GM04504 (cell line): ENCODE results near the gene TSPAN4.

Source experiments
- DNase-seq: peaks from one replicate; pipeline ENCODE4 v3.0.0-alpha.2; 2012; ENCODE audit warnings: low read depth

The TSPAN4 gene

GRCh38 chr11:850775-851763 lies 8.4 kb downstream of the TSPAN4 start:
- DNase-seq = no peak

- no peak for DNase-seq
These were observed 10.1 kb downstream of the TSPAN4 start for GRCh38 chr11:852762-853161.

- DNase-seq = no peak
These were observed 11.2 kb downstream of the TSPAN4 start for GRCh38 chr11:853682-854448.

- DNase-seq = no peak
These were observed 12.1 kb downstream of the TSPAN4 start for GRCh38 chr11:854601-855329.

GRCh38 chr11:855330-855674 lies 12.7 kb downstream of the TSPAN4 start:
- no peak for DNase-seq

GRCh38 chr11:855796-856195 lies 13.1 kb downstream of the TSPAN4 start:
- DNase-seq = no peak

GRCh38 chr11:856397-856796 lies 13.7 kb downstream of the TSPAN4 start:
- no peak for DNase-seq

- no peak for DNase-seq
These were observed 15.6 kb downstream of the TSPAN4 start for GRCh38 chr11:858053-858761.

- DNase-seq = no peak
These were observed 16.2 kb downstream of the TSPAN4 start for GRCh38 chr11:858762-859339.

- DNase-seq = no peak
These were observed 16.9 kb downstream of the TSPAN4 start for GRCh38 chr11:859394-860131.

GRCh38 chr11:860234-861104 lies 17.8 kb downstream of the TSPAN4 start:
- DNase-seq = no peak

- DNase-seq = no peak
These were observed 18.4 kb downstream of the TSPAN4 start for GRCh38 chr11:861105-861479.

- DNase-seq = no peak
These were observed 19.5 kb downstream of the TSPAN4 start for GRCh38 chr11:862081-862661.

GRCh38 chr11:862696-863022 lies 20.0 kb downstream of the TSPAN4 start:
- DNase-seq = no peak

- no peak for DNase-seq
These were observed 20.6 kb downstream of the TSPAN4 start for GRCh38 chr11:863023-863909.

- DNase-seq = no peak
These were observed 21.5 kb downstream of the TSPAN4 start for GRCh38 chr11:863910-864827.

GRCh38 chr11:864898-865297 lies 22.2 kb downstream of the TSPAN4 start:
- DNase-seq = no peak
